Suprapubic skin (tissue), 4 donors: Measurements from ENCODE around the gene SAMD14. TPM values are rescaled to one million over a fixed set of nuclear protein-coding genes. Genes with fewer than 3 reads are reported as not detected.
"Not testable (repeated sequence)": the region's sequence is repeated elsewhere in the genome, so short reads cannot be mapped to it uniquely, and the experiment has no call there.

ENCODE experiments used
- DNase-seq, 2 donors: peaks; one replicate each; pipeline ENCODE4 v3.0.0-alpha.2; 2019; ENCODE audit warnings: low spot score in 2 of 2
- H3K27ac ChIP-seq: fragments of 200-600 bp; sonication (generic); one replicate; pipeline ENCODE4 v1.5.1; 2019
- H3K27me3 ChIP-seq: fragments of 200-600 bp; sonication (generic); one replicate; pipeline ENCODE4 v1.5.1; 2019
- H3K36me3 ChIP-seq: fragments of 200-600 bp; sonication (generic); one replicate; pipeline ENCODE4 v1.5.1; 2019
- H3K4me1 ChIP-seq: fragments of 200-600 bp; sonication (generic); one replicate; pipeline ENCODE4 v1.5.1; 2019
- H3K4me3 ChIP-seq: fragments of 200-600 bp; sonication (generic); one replicate; pipeline ENCODE4 v1.5.1; 2019; ENCODE audit warnings: mild to moderate bottlenecking
- H3K9me3 ChIP-seq: fragments of 200-600 bp; sonication (generic); one replicate; pipeline ENCODE4 v1.5.1; 2019
- CTCF ChIP-seq, 2 donors: fragments of 200-600 bp in 1 of 2; fragments of 450-650 bp in 1 of 2; sonication (generic) in 1 of 2; IDR thresholded peaks; one replicate each; pipeline ENCODE4 v1.5.1; 2016 to 2019; ENCODE audit warnings: antibody characterized with exemption in 2 of 2, mild to moderate bottlenecking in 1 of 2, moderate library complexity in 1 of 2
- EP300 ChIP-seq: sonication (generic); formaldehyde crosslinking; IDR thresholded peaks from one replicate; pipeline ENCODE4 v1.6.1; 2017; ENCODE audit warnings: antibody characterized with exemption
- POLR2A ChIP-seq, 2 donors: fragments of 450-650 bp; IDR thresholded peaks; one replicate each; pipeline ENCODE4 v1.6.1; 2017; ENCODE audit warnings: antibody characterized with exemption in 2 of 2, mild to moderate bottlenecking in 2 of 2, moderate library complexity in 2 of 2
- POLR2AphosphoS5 ChIP-seq, 3 donors: sonication (generic); formaldehyde crosslinking; IDR thresholded peaks; one replicate each; pipeline ENCODE4 v1.6.1; 2017; ENCODE audit warnings: antibody characterized with exemption in 3 of 3
- WGBS: methylation state at CpG from one replicate; pipeline ENCODE4 v1.1.5; 2018; 5-methylcytosine and 5-hydroxymethylcytosine counted together
- total RNA-seq, 4 donors: library from RNA; depleted of rRNA; stranded (reverse); fragments of >200 nt; gene quantifications; one replicate each; pipeline ENCODE4 v1.1.0, GENCODE V29; 2016

The SAMD14 gene
- total RNA-seq, 4 donors from 2014 or later: 0.68 TPM; not detected in 3

DNA sequence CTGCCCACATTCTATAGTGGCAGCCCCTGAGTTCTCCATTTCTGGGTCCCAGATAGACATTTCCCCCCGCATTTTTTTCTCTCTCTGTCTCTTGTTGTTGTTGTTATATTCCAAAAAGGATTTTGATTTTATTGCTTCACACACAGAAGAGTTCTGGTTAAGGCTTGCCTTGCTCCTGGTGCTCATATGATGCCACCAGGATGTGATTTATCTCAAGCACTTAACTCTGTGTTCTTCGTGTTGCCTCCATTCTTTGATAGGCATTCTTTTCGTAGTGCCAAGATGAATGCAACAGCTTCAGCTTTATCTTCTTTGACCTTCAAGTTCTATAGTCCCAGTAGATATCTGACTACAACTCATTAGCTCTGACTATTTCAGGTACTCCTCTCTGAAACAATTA lies 64.9 kb downstream of the SAMD14 start:
- H3K27me3 ChIP-seq: no peaks in the 10 kb centered on the region
- no peaks in the 10 kb centered on the region for H3K9me3 ChIP-seq
- no peak for DNase-seq
- H3K27ac ChIP-seq: peak overlapping the region; percentile 89
- H3K4me3 ChIP-seq: no peak overlapping the region
- H3K36me3 ChIP-seq: peaks cover 5% of the 10 kb centered on the region
- TF ChIP-seq EP300: no peak
- no peak for TF ChIP-seq CTCF (IDR thresholded peaks at IDR 0.05)
- no peak for TF ChIP-seq POLR2A (IDR thresholded peaks at IDR 0.05)
- WGBS: 52% methylated on average over 3 of the region's 3 CpGs
- peaks cover 60% of the 10 kb centered on the region for H3K4me1 ChIP-seq

GRCh38 chr17:50064253-50065001 lies 65.5 kb downstream of the SAMD14 start:
- DNase-seq: no peak
- TF ChIP-seq CTCF (IDR thresholded peaks at IDR 0.05) (no peak), POLR2A (IDR thresholded peaks at IDR 0.05) (no peak), EP300 (no peak), POLR2AphosphoS5 (IDR thresholded peaks at IDR 0.05) (no peak)
- 32% methylated on average over 17 of the region's 20 CpGs for WGBS
- no peaks in the 10 kb centered on the region for H3K27me3 ChIP-seq
- no peaks in the 10 kb centered on the region for H3K9me3 ChIP-seq
- peaks cover 65% of the 10 kb centered on the region for H3K4me1 ChIP-seq
- H3K36me3 ChIP-seq: no peaks in the 10 kb centered on the region
- no peak overlapping the region for H3K4me3 ChIP-seq
- peak overlapping the region; percentile 89 for H3K27ac ChIP-seq

DNA sequence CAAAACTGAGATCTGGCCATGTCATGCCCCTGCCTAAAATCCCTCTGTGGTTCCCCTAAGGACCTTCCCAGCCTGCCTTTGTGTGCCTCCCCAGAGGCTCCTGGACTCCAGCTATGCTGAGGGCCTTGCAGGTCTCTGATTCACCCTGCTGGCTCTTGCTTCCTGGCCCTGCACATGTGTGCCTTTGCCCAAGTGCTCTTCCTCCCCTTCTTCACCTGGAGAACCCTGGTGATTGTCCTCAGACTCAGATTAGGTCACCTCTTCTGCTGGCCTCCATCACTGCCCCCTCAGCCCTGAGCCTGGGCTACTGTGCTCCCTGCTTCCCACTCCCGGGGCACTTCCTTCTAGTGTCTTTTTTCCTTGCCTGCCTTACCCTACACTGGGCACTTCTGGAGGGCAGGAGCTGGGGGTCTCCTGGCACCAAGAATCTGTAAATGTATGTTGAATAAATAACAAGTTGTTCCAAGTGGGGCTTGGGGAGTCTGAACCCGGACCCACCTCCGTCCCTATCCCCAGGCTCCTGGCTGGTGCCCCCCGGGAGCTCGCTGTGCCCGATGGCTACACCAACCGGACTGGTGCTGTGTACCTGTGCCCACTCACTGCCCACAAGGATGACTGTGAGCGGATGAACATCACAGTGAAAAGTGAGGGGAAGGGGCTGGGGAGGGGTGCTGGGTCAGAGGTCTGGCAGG lies 66.3 kb downstream of the SAMD14 start:
- WGBS: 92% methylated on average over 8 of the region's 8 CpGs
- Histone ChIP-seq H3K36me3 (no peaks in the 10 kb centered on the region), H3K4me1 (peaks cover 72% of the 10 kb centered on the region), H3K27ac (peak overlapping the region; percentile 89), H3K4me3 (no peak overlapping the region), H3K9me3 (no peaks in the 10 kb centered on the region), H3K27me3 (no peaks in the 10 kb centered on the region)
- no peak for DNase-seq
- TF ChIP-seq POLR2A (IDR thresholded peaks at IDR 0.05): no peak
- TF ChIP-seq EP300: no peak
- TF ChIP-seq POLR2AphosphoS5 (IDR thresholded peaks at IDR 0.05): no peak
- TF ChIP-seq CTCF (IDR thresholded peaks at IDR 0.05): no peak

GRCh38 chr17:50062293-50063243 lies 67.4 kb downstream of the SAMD14 start:
- Histone ChIP-seq H3K4me1 (peaks cover 80% of the 10 kb centered on the region), H3K4me3 (no peak overlapping the region), H3K9me3 (no peaks in the 10 kb centered on the region), H3K27me3 (no peaks in the 10 kb centered on the region), H3K27ac (peak overlapping the region; percentile 89), H3K36me3 (no peaks in the 10 kb centered on the region)
- DNase-seq: peak in 1 of 2 donors; percentile 84
- 35% methylated on average over 7 of the region's 10 CpGs for WGBS
- no peak for TF ChIP-seq EP300
- no peak for TF ChIP-seq POLR2A (IDR thresholded peaks at IDR 0.05)
- TF ChIP-seq POLR2AphosphoS5 (IDR thresholded peaks at IDR 0.05): peak in 1 of 3 donors; percentile 53
- no peak for TF ChIP-seq CTCF (IDR thresholded peaks at IDR 0.05)

- DNase-seq, H3K9me3 ChIP-seq, H3K27me3 ChIP-seq, H3K36me3 ChIP-seq: not testable (repeated sequence)
- Histone ChIP-seq H3K27ac (peak overlapping the region; percentile 68), H3K4me1 (peaks cover 89% of the 10 kb centered on the region), H3K4me3 (peak overlapping the region; percentile 25)
- 46% methylated on average over 6 of the region's 10 CpGs for WGBS
These were observed 68.3 kb downstream of the SAMD14 start for GRCh38 chr17:50061713-50062045.
